Vagina (tissue), 2 donors: ENCODE measurements around the gene COMMD8.

ENCODE experiments used
- POLR2A ChIP-seq, 2 donors: fragments of 450-650 bp; IDR thresholded peaks; one replicate each; pipeline ENCODE4 v1.6.1; 2017; ENCODE audit warnings: antibody characterized with exemption in 2 of 2, mild to moderate bottlenecking in 2 of 2, moderate library complexity in 2 of 2
- TF ChIP-seq, protein P1 (sequence below), 3 experiments: fragments of 450-650 bp in 2 of 3; fragments of 200-600 bp in 1 of 3; sonication (generic) in 1 of 3; IDR thresholded peaks; one replicate each; pipeline ENCODE4 v1.5.1; 2017 to 2019; ENCODE audit warnings: antibody characterized with exemption in 3 of 3, mild to moderate bottlenecking in 2 of 3, moderate library complexity in 2 of 3

DNA sequence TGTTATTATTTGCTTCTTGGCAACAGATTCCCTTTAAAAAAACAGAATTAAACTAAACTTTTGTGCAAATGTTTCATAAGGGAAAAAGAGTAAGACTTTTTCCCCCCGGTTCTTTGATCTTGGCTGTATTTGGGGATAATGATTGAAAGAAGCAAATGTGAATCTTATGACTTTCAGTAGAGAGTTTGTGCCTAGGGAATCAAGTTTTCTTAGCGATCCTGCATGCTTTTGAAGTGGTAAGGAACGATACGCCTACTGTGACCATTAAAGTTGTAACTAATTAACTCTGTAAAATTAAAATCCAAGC lies 30.6 kb upstream of the COMMD8 start:
- TF ChIP-seq POLR2A (IDR thresholded peaks at IDR 0.05): no peak
- TF ChIP-seq, protein P1, sequence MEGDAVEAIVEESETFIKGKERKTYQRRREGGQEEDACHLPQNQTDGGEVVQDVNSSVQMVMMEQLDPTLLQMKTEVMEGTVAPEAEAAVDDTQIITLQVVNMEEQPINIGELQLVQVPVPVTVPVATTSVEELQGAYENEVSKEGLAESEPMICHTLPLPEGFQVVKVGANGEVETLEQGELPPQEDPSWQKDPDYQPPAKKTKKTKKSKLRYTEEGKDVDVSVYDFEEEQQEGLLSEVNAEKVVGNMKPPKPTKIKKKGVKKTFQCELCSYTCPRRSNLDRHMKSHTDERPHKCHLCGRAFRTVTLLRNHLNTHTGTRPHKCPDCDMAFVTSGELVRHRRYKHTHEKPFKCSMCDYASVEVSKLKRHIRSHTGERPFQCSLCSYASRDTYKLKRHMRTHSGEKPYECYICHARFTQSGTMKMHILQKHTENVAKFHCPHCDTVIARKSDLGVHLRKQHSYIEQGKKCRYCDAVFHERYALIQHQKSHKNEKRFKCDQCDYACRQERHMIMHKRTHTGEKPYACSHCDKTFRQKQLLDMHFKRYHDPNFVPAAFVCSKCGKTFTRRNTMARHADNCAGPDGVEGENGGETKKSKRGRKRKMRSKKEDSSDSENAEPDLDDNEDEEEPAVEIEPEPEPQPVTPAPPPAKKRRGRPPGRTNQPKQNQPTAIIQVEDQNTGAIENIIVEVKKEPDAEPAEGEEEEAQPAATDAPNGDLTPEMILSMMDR (IDR thresholded peaks at IDR 0.05): no peak
